Measurements from ENCODE around the gene APH1B.

DNA sequence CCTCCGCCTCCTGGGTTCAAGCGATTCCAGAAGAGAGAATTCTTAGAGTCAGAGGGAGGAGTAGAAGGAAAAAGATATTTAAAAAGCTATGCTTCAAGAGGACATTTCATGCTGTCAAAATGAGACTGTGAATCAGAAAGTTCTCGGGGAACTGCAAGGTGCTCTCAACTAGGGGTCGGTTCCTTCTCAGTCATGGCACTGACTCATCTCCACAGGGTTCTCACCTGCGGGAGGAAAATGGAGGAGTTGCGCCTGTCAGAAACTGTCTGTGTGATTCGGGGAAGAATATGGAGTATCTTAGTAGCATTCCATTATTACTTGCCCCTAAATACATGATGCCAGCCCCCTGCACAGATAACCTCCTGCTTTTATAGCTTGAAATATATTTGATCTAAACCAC, 47.4 kb downstream of the APH1B start:
- TF ChIP-seq ZNF274 (IDR thresholded peaks at IDR 0.05; ENCODE audit: low read depth, low read length) (no peak), SUZ12 (IDR thresholded peaks at IDR 0.05; ENCODE audit: extremely low read depth, insufficient read depth, insufficient read length) (no peak), YY1 (IDR thresholded peaks at IDR 0.05; ENCODE audit: insufficient read depth, insufficient read length) (no peak)
